Measurements from ENCODE around the gene PIM2. TPM values are rescaled to one million over a fixed set of nuclear protein-coding genes. Genes with fewer than 3 reads are reported as not detected.

The PIM2 gene
- total and polyA plus RNA-seq, 2 of the 13 experiments (the other 11 are each of a cell fraction or from before 2014, with no cell fraction given), result 14.4 to 15.8 TPM

DNA sequence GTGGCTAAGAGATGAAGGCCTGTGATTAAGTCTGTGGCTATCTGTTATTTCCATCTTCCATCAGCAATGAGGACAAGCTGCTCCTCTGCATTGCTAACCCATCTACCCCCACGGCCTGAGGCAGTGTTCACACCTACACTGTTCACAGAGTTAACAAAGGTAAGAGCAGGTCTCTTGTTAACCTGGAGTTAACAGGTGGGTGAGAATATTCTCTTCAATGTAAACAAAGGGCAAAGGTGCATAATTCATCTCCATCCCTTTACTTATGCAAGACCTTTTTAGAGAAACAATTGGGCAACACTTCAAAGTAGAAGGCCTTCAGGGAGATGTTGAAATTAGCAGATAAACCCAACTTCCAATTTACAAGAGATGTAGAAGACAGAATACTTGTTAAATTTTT, 10.2 kb downstream of the PIM2 start (continued):
- TF ChIP-seq AHDC1 (CRISPR knock-in tag; IDR thresholded peaks at IDR 0.05; ENCODE audit: borderline replicate concordance) (no peak), IKZF1 (IDR thresholded peaks at IDR 0.05) (no peak), FOXA3 (CRISPR knock-in tag; IDR thresholded peaks at IDR 0.05) (peak; percentile 25; the same call in 1 of the 2 replicates), GATAD2A (CRISPR knock-in tag; IDR thresholded peaks at IDR 0.05) (peak; percentile 20; the same call in 1 of the 2 replicates), HNF4A (CRISPR knock-in tag; IDR thresholded peaks at IDR 0.05) (0 out of 2 replicates have a peak, but pooled peaks have one; percentile 12), TCF7L2 (IDR thresholded peaks at IDR 0.05; ENCODE audit: low read depth, low read length) (peak; percentile 71; the same call in 1 of the 2 replicates), CEBPB (IDR thresholded peaks at IDR 0.05; ENCODE audit: borderline replicate concordance, low read depth, low read length) (peak; percentile 64; the same call in 1 of the 2 replicates), SOX13 (IDR thresholded peaks at IDR 0.05) (no peak), SOX13 (CRISPR knock-in tag; conservative IDR thresholded peaks at IDR 0.05 in 1 of 2, IDR thresholded peaks at IDR 0.05 in 1 of 2) (peak in 1 of 2 experiments; percentile 32; a peak in 1 of 4 replicates), EP300 (IDR thresholded peaks at IDR 0.05; ENCODE audit: low read depth in 2 of 2, low read length in 2 of 2) (peak in 1 of 2 experiments; percentile 60; a peak in 1 of 4 replicates), EP300 (CRISPR knock-in tag; IDR thresholded peaks at IDR 0.05; ENCODE audit: borderline replicate concordance) (no peak), SNAPC5 (CRISPR knock-in tag; IDR thresholded peaks at IDR 0.05; ENCODE audit: borderline replicate concordance) (no peak), HNF4G (IDR thresholded peaks at IDR 0.05; ENCODE audit: borderline replicate concordance, low read depth, low read length) (peak; percentile 24; the same call in 1 of the 2 replicates), HNF4G (CRISPR knock-in tag; IDR thresholded peaks at IDR 0.05; ENCODE audit: borderline replicate concordance, low read depth) (no peak)
- TF ChIP-seq, protein P1, sequence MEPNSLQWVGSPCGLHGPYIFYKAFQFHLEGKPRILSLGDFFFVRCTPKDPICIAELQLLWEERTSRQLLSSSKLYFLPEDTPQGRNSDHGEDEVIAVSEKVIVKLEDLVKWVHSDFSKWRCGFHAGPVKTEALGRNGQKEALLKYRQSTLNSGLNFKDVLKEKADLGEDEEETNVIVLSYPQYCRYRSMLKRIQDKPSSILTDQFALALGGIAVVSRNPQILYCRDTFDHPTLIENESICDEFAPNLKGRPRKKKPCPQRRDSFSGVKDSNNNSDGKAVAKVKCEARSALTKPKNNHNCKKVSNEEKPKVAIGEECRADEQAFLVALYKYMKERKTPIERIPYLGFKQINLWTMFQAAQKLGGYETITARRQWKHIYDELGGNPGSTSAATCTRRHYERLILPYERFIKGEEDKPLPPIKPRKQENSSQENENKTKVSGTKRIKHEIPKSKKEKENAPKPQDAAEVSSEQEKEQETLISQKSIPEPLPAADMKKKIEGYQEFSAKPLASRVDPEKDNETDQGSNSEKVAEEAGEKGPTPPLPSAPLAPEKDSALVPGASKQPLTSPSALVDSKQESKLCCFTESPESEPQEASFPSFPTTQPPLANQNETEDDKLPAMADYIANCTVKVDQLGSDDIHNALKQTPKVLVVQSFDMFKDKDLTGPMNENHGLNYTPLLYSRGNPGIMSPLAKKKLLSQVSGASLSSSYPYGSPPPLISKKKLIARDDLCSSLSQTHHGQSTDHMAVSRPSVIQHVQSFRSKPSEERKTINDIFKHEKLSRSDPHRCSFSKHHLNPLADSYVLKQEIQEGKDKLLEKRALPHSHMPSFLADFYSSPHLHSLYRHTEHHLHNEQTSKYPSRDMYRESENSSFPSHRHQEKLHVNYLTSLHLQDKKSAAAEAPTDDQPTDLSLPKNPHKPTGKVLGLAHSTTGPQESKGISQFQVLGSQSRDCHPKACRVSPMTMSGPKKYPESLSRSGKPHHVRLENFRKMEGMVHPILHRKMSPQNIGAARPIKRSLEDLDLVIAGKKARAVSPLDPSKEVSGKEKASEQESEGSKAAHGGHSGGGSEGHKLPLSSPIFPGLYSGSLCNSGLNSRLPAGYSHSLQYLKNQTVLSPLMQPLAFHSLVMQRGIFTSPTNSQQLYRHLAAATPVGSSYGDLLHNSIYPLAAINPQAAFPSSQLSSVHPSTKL (CRISPR knock-in tag; IDR thresholded peaks at IDR 0.05), result 0 out of 2 replicates have a peak, but pooled peaks have one; percentile 29

All from HepG2 (cell line).